Gastroesophageal sphincter (tissue), 3 donors: ENCODE results near the gene TSPAN15.

Experiments
- CTCF ChIP-seq, 4 experiments: fragments of 200-600 bp in 2 of 4; fragments of 450-650 bp in 2 of 4; sonication (generic) in 1 of 4; IDR thresholded peaks; one replicate each; pipeline ENCODE4 v1.5.1; 2017 to 2019; ENCODE audit warnings: antibody characterized with exemption in 4 of 4, mild to moderate bottlenecking in 2 of 4, moderate library complexity in 2 of 4
- EP300 ChIP-seq: sonication (generic); formaldehyde crosslinking; IDR thresholded peaks from one replicate; pipeline ENCODE4 v1.6.1; 2017; ENCODE audit warnings: antibody characterized with exemption, mild to moderate bottlenecking
- POLR2A ChIP-seq, 2 donors: fragments of 450-650 bp; IDR thresholded peaks; one replicate each; pipeline ENCODE4 v1.6.1; 2017; ENCODE audit warnings: antibody characterized with exemption in 2 of 2, mild to moderate bottlenecking in 2 of 2, moderate library complexity in 1 of 2
- POLR2AphosphoS5 ChIP-seq: sonication (generic); formaldehyde crosslinking; IDR thresholded peaks from one replicate; pipeline ENCODE4 v1.6.1; 2017; ENCODE audit warnings: antibody characterized with exemption

DNA sequence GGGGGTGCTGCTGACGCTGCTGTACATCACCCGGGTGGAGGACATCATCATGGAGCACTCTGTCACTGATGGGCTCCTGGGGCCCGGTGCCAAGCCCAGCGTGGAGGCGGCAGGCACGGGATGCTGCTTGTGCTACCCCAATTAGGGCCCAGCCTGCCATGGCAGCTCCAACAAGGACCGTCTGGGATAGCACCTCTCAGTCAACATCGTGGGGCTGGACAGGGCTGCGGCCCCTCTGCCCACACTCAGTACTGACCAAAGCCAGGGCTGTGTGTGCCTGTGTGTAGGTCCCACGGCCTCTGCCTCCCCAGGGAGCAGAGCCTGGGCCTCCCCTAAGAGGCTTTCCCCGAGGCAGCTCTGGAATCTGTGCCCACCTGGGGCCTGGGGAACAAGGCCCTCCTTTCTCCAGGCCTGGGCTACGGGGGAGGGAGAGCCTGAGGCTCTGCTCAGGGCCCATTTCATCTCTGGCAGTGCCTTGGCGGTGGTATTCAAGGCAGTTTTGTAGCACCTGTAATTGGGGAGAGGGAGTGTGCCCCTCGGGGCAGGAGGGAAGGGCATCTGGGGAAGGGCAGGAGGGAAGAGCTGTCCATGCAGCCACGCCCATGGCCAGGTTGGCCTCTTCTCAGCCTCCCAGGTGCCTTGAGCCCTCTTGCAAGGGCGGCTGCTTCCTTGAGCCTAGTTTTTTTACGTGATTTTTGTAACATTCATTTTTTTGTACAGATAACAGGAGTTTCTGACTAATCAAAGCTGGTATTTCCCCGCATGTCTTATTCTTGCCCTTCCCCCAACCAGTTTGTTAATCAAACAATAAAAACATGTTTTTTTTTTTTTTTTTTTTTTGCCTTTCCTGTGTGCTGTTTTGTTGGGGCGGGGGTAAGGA is 55.8 kb downstream of the TSPAN15 start:
- no peak for TF ChIP-seq EP300
- TF ChIP-seq POLR2A (IDR thresholded peaks at IDR 0.05): no peak
- no peak for TF ChIP-seq CTCF (IDR thresholded peaks at IDR 0.05)
- no peak for TF ChIP-seq POLR2AphosphoS5
